GM21367 (cell line): Measurements from ENCODE around the gene L3MBTL4.

Source experiments
- ATAC-seq: cut with Tn5 transposase; IDR thresholded peaks from one replicate; pipeline ENCODE4 v1.9.1; 2021; ENCODE audit not compliant: unreplicated experiment

The L3MBTL4 gene

DNA sequence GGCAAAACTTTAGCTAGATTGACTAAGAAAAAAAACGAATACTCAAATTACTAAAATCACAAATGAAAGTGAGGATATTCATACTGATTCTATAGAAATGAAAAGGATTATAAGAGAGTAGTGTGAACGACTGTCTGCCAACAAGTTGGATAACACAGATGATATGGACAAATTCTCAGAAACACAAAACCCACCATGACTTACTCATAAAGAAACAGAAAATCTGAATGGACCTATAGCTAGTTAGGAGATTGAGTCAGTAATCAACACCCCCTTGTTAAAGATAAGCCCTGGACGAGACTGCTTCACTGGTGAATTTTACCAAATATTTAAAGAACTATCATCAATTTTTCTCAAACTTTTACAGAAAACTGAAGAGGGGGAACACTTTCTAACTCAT is 410.6 kb downstream of the L3MBTL4 start:
- ATAC-seq: peak; percentile 54

DNA sequence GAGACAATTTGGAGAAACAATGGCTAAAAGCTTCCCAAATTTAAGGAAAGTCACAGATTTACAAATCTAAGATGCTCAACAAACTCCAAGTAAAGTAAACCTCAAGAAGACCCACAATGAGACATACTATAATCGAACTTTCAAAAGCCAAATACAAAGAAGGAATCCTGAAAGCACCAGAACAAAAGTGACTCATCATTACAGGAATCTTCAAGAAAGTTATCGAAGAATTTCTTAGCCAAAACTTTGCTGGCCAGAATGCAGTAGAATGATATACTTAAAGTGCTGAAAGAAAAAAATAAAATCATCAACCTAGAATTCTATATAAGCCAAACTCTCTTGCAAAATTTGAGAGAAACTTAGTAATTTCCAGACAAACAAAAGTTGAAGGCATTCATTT is 412.8 kb downstream of the L3MBTL4 start:
- ATAC-seq: no peak

DNA sequence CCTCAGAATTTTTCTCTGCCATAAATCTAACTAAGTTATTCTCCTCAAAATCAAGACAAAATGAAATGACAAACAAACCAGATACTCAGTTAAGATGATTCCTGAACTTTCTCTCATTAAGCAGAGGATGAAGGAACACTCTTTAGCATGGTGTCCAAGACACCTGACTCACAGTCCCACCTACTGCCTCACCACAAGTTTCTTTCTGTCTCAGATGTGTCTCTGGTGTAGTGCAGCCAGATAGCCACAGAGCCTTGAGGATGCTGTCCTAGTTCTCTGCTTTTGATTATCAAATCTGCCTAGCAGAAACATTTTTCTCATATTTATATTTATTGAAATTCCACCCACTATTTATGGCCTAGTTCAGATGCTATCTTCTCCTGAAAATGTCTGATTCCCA is 415.8 kb downstream of the L3MBTL4 start:
- peak; percentile 92 for ATAC-seq

DNA sequence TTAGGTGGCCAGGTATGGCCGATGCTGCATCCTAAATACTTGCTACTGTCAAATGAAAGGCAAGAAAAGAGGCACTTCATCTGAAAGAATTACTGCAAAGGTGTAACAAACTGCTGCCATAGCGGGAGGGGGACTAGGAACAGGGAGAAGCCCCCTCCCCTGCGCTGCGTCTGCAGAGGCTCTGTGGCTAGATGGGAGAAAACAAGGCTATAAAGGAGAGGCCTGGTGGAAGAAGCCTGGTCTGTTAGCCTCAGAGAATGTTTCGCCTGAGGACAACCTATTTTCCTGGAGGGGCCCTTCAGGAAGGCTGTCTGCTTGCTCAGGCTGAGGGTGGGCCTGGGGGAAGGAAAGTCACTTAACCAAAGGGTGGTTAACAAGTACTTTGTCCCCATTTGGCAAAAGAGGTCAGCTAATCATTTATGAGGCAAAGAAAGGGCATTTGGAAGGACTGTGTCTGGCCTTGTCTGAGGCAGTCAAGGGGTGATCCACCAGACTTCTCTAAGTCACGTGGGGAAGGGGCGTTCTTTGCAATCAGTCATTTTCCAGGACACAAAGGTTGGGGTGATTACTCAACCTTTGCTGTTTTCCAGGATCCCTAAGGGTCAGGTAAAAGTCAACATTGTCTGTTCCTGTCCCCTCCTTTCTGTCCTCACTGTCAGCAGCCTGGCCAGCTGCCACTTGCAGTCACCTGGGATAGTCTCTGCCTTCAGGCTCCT is 416.4 kb downstream of the L3MBTL4 start:
- peak; percentile 21 for ATAC-seq

DNA sequence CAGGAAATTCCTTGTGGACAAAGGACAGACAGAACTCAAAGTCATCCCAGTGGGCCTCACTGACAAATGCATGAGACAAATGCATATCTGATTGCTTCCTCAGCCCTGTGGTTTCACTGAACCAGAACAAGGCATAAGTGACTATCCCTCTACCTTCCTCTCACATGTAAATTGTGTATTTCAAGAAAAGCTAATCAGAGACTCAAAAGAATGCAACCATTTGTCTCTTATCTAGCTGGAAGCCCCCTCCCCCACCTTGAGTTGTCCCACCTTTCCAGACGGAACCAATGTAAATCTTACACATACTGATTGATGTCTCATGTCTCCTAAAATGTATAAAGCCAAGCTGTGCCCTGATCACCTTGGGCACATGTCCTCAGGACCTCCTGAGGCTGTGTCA is 417.4 kb downstream of the L3MBTL4 start:
- no peak for ATAC-seq

DNA sequence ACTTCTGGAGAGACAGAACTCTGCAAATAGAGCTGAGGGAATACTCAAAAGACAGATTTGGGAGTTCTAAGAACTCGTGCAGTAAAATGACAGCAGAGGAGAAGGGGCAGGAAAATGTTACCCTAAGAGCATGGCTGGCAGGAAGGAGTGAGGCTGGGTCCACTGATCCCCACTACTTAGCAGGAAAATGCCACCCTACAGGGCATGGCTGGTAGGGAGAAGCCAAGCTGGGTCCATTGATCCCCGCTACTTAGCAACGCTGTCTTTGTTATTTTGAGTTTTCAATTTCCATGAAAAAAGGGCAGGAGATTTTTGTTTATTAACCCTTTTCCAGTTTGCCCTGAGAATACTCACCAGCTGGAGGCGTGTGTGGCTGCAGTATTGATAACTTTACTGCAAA is 419.1 kb downstream of the L3MBTL4 start:
- ATAC-seq: no peak

DNA sequence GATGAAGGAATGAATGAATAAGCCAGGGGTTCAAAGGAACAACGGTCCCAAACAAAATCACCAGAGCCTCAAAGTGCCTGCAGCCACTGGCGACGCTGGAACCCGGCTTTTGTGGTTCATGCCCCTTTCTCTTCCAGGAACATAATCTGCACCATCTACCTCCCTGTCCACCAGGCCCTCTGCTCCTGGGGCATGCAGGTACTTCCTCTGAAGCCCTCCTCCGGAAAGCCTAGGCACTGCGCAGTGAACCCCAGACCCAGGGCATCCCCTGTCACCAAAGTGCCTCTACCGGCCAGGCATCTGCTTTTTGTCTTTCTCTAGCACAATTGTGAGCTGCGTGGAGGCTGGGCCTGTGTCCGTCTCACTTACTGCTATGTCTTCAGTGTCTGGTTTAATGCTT is 420.8 kb downstream of the L3MBTL4 start:
- no peak for ATAC-seq

DNA sequence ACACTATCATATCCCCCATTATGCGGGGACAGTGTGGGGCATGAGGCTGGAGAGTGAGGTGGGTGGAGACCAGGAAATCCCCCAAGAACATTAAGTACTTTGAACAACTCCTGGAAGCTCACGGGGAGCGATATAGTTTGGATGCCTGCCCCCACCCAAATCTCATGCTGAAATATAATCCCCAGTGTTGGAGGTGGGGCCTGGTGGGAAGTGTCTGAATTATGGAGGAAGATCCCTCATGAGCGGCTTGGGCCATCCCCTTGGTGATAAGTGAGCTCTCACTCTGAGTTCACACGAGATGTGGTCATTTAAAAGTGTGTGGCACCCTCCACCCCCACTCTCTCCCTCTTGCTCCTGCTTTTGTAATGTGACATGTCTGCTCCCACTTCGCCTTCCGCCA is 422.3 kb downstream of the L3MBTL4 start:
- ATAC-seq: no peak

DNA sequence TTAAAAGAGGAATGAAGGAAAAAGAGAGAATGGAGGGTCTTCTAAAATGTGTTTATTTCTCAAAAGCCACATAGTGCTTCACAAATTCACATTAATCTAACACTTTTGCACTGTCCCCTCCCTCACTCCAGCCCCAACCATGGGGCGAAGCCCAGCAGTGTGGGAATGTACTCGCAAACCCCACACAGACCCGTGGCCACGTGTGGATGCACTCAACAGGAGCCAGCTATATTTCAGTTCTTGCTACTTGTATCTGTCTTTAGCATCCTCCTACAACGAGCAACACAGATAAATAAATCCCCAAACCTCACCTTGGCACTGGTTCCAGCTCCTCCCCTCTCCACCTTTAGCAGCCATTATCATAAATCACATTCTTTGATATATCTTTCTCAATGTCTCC is 427.5 kb downstream of the L3MBTL4 start:
- ATAC-seq: no peak

DNA sequence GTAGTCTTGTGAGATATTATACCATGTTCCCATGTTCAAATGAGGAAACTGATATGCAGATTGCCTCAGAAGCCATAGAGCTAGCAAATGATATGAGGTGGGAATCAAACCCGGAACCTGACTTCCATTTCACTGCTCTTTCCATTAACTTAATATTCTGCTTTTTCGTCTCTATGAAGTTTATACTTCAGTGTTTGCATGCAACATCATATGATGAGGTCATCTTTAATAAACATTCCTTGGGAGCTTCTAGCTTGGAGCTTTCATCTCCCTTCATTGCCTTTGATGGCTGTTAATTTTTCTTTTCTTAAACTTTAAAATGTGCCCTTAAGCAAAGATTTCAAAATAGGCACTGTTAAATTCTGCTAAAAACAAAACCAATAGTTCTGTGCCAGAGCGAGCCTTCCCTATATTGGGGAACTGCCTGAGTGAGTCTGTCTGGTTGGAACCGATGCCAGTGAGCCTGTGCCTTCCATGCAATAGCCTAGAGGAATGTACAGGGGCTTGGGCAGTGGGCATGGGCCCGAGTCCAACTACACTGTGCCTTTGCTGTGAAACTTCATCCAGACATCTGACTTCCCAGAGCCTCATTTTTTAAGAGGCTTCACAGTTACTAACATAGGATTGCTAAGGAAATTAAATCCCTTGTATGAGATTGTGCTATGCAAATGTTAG is 428.3 kb downstream of the L3MBTL4 start:
- ATAC-seq: no peak

DNA sequence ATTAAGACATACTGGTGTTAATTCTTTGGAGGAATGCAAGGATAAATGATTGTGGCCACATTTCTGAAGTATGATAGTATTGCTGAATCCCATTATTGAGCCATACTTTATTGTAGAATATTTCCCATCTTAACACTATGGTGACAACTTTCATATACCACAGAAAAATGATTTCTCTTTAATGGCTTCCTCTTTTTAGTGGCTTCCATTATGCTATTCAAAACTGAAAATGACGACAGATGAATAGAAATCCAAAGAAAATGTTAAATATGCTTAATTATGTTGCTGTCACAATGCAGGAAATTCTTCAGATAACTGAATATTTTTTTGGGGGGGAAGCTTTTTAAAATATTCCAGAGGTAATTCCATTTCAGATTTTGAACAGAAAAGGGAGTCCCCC is 430.5 kb downstream of the L3MBTL4 start:
- ATAC-seq: no peak

DNA sequence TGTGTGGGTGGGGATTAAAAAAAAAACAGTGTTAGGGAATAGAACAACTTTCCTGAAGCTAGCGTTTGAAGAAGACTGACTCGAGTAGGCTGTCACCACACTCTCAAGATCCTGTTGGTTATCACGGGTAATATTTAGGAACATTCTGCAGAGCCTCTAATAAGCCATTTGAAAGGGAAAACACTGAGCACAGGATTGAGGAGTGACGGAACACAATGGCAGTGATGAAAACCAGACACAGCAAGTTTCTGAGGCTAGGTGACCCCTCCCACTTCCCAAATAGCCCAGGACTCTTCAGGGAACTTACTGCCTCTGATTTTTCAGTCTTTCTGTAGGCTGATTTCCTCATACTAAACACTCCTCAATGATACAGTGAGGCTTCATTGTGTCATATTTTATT is 431.2 kb downstream of the L3MBTL4 start:
- no peak for ATAC-seq

DNA sequence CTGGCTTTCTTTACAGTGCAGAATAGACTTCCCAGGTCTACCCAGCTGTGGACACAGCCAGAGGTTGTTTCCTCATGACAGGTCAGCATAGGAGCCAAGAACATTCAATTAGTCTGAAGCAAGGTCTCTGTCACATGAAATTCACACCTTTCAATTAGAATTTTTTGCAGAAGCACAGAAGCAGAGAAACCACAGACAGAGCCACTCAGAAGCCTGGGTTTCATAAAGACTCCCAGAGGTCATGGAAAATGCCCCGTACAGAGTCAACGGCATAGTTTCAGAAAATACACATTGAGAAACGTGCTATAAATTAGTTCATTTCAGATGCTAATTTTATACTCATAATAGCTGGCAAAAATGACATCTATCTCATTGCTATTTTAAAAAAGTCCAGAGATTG is 432.4 kb downstream of the L3MBTL4 start:
- ATAC-seq: peak; percentile 45

DNA sequence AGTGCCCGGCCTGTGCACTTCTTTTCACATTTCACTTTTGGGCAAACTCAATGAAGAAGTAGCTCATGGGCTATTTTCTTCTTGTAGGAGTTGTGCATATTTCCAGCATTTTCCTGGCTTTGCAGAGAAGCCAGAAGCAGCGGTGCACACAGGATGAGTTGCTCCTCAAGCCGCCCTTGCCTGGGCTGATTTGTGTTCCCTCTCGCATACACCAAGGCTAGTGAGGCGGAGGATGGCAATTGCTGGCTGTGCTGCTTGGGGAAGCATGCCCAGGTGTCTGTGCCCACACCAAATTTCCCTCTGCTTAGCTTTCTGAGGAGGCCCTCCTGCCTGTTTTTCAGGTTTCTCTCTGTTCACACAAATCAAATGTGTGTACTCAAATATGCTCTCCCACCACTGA is 434.0 kb downstream of the L3MBTL4 start:
- no peak for ATAC-seq

DNA sequence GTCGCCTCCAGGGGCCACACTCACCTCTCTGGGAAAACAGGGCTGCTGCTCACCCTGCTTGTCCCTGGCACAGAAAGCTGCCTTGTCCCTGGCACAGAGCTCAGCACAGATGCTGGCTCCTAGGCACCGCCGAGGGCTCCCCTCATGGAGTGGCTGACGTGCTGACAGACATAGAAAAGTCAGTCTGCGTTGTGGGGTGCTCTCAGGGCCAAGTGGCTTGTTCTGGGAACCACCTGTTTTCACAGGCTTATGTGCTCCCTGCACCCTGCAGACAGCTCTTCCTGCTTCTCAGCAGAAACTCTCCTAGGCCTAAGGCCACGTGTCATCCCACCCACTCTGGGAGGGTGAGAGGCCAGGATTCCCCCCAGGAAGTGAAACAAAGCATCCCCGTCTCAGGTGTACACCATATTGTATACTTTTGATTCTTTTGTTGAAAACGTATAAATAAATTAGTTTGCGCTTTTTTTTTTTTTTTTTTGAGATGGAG is 434.7 kb downstream of the L3MBTL4 start:
- peak; percentile 51 for ATAC-seq

DNA sequence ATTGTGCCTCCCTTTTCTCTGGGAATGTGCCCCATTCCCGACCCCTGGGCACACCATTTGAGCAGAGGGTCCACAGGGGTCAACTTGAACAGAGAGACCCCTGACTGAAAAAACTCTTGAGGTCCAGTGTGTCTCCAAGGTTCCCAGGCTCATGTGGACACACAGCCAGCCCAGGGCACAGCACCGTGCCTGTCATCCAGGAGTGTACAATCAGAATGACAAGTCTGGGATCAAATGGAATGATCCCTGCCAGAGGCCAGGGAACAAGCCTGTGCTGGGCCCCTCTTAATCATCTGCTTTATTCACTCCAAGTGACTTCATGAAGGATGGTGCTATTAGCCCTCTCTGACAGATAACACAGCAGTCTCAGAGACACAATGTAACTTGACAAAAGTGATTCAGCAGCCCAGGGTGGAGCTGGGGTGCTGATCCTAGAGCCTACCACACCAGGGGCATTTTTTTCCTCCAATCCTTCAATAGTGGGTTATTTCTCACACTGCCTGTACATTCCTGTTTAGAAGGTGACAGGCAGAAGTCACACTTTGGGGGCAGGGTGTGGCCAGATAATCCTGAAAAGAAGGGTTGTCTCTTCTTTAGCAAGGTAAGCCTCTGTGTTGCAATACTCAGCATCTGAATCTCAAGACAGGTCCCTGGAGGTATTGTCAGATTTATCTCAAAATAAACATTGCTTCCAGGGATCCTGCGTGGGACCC is 435.4 kb downstream of the L3MBTL4 start:
- ATAC-seq: no peak

DNA sequence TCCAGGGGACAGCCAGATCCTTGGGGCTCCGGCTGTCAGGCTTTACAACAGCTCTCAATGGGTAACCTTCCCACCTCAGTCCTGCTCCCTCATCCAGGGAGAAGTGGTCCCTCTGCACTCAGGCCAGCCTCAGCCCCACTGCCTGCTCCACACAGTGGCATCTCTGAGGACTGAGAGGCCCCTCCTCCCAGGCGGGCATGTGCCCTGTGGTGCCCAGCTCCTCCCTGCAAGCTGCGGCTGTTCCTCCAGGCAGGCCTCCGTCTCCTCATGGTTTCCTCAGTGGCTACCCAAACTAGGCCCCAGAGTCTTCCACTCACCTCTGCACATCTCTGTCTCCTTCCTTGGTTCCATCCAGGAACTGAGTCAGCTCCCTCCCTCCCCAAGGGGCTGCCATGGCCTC is 437.7 kb downstream of the L3MBTL4 start:
- no peak for ATAC-seq

DNA sequence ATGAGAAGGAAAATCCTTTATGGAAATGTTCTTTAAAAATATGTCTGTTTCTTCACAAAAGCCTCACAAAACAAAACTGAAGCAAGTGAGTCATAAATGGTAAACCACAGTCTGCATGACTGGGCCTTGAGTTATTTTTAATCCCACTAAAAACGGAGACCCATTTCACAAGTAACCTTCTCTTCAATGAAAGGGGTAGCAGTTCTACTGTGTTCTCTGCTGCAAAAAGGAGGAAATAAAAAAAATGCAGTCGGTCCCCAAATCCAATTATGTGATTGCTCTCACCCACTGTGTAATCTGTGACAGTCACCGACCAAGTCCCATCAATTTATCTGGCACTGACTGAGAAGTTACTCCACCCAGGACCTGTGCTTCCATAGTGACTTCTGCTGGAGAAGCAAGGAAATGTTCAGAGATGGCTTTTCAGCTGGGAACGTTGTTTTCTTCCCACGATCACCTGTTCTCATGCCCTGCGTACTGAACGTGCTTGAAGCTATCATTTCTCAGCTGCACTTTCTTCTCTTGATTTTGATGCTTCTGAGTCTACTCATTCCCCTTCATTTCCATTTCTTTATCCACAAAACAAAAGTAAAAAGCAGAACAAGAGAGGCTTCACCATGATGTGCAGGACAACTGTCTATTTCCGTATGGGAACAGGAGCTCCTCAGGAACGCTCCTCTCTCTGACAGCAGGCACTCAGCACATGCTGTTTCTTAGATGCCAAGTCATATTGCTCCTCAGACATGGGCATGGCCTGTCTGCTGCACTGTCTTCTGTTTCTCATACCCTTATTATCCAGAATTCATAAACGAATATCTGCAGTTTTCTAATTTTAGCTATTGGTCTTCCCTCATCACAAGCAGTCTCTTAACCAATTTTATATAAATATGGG is 439.4 kb downstream of the L3MBTL4 start:
- peak; percentile 49 for ATAC-seq

DNA sequence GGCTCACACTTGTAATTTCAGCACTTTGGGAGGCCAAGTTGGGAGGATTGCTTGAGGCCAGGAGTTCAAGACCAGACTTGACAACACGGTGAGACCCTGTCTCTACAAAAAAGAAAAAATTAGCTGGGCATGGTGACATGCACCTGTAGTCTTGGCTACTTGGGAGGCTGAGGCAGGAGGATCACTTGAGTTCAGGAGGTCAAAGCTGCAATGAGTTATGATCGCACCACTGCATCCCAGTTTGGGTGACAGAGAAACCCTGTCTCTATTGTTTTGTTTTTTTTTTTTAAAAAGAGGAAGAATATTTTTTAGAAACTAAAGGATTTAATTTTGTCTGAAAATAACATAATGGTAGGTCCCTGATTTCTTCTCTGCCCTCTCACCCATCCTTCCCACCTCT is 440.0 kb downstream of the L3MBTL4 start:
- peak; percentile 6 for ATAC-seq

DNA sequence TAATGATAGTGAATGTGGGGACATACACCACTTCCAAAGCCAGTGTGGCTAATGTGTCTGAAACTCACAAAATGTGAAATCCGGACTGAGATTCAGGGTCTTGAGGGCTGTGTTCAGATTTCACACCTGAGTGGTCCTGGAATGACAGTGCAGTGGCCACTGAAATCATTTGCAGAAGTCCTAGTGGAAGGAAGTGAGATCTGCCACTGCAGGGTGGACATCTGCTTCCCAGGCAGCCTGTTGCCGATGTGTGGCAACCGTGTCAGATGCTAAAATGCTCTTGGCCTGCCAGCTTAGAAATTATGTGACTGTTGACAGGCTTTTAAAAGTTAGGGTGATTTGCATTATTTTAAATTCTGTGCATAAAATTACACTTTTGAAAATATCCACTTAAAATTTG is 441.6 kb downstream of the L3MBTL4 start:
- ATAC-seq: no peak

DNA sequence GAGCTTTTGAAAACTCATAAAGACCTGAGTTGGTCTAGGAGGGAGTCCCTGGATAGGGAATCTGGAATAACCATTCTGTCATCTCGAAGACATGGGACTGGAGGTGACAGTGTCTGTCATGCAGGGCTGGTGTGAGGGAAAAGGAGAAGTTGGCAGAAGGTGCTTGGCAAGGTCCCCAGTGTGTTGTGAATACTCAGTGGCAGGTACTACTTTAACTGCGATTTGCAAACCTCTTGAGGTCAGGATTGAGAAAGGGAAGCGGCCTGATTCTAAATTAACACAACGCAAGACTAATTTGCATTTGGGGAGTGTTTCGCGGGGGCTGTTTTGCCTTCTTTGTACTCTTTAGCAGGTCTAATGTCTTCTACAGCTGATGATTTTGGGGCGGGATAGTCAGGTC is 442.4 kb downstream of the L3MBTL4 start:
- peak; percentile 45 for ATAC-seq
